ENCODE measurements around the gene URB1.

DNA sequence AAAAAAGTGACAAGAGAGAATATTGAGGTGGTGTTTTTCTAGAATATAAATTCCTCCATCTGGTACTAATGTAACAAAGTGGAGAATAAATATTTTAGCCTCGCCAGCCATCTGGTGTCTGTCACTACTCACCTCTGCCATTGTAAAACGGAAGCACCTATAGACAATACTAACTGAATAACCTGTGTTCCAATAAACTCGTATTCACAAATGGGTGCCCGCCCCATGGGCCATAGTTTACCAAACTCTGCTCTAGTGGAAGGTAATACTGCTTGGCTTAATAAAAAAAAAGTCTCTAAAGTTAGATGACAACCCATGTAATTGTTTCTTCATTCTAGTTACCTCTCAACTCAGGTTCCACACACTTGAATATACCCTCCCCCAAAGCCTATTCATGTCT is 122.1 kb downstream of the URB1 start:
- TF ChIP-seq, protein P1, sequence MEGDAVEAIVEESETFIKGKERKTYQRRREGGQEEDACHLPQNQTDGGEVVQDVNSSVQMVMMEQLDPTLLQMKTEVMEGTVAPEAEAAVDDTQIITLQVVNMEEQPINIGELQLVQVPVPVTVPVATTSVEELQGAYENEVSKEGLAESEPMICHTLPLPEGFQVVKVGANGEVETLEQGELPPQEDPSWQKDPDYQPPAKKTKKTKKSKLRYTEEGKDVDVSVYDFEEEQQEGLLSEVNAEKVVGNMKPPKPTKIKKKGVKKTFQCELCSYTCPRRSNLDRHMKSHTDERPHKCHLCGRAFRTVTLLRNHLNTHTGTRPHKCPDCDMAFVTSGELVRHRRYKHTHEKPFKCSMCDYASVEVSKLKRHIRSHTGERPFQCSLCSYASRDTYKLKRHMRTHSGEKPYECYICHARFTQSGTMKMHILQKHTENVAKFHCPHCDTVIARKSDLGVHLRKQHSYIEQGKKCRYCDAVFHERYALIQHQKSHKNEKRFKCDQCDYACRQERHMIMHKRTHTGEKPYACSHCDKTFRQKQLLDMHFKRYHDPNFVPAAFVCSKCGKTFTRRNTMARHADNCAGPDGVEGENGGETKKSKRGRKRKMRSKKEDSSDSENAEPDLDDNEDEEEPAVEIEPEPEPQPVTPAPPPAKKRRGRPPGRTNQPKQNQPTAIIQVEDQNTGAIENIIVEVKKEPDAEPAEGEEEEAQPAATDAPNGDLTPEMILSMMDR (IDR thresholded peaks at IDR 0.05) = no peak
- TF ChIP-seq POLR2A (IDR thresholded peaks at IDR 0.05) = no peak

Measured in heart left ventricle (tissue), 13 donors.